Activated T-cell treated with anti-CD3 and anti-CD28 coated beads, Interleukin-2, amount 50 U/mL, for 1 hour (primary cell): Measurements from ENCODE around the gene JARID2.

Source experiments
- DNase-seq: peaks from one replicate; pipeline ENCODE4 v3.0.0-alpha.2; 2020

The JARID2 gene

DNA sequence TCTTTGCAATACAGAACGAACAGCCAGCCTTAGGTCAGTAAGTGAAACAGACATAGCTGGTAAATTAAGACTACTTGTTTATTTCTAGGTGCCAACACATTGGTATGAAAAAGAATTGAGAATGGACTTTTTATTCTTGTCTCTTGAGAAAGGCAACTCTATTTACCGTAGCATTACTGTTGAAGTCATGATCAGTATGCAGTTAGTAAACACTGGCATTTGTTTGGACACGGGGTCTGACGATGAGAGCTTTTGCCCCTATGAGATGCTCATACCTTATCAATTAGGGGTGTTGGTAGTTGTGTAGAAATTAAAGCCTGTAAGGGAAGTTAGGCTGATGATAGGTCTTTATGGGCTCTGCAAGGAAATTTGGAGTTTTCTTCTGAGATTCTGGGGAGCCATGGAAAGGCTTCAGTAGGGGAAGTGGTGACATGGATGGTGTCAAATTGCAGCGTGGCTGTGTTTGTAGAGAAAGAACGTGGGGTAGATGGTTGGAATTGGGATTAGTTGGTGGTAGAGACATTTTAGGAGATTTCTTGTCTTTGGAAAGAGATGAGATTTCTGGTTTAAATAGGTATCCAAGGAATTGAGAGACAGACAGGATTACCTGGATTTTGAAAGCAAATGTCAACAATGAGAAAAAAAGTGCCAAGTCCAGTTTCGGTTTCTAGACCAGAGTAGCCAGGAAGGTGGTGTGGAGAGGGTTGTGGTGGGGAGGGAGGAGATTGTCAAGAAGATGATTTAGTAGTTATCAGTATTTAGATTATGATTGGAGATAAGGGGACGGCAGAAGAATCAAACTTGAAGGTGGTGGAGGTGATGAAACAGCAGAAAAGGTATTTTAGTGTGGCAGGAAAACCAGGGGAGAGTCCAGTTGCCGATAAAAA, 116.6 kb downstream of the JARID2 start:
- DNase-seq, result no peak

DNA sequence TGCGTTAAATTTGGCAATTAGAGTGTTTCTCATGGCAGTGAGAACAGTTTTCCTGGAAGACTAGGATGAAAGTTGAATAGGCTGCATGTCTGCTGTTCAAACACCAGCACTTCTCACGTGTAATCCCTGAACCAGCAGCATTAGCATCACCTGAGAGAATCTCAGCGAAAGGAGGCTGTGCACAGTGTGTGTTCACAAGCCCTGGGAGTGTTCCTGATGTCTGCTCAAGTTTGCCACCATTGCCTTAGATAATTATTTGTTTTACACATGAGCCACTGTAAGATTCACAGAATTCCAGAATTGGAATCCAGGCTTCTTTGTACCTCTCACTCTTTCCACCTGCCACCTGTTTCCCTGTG, 117.3 kb downstream of the JARID2 start:
- DNase-seq, result no peak

DNA sequence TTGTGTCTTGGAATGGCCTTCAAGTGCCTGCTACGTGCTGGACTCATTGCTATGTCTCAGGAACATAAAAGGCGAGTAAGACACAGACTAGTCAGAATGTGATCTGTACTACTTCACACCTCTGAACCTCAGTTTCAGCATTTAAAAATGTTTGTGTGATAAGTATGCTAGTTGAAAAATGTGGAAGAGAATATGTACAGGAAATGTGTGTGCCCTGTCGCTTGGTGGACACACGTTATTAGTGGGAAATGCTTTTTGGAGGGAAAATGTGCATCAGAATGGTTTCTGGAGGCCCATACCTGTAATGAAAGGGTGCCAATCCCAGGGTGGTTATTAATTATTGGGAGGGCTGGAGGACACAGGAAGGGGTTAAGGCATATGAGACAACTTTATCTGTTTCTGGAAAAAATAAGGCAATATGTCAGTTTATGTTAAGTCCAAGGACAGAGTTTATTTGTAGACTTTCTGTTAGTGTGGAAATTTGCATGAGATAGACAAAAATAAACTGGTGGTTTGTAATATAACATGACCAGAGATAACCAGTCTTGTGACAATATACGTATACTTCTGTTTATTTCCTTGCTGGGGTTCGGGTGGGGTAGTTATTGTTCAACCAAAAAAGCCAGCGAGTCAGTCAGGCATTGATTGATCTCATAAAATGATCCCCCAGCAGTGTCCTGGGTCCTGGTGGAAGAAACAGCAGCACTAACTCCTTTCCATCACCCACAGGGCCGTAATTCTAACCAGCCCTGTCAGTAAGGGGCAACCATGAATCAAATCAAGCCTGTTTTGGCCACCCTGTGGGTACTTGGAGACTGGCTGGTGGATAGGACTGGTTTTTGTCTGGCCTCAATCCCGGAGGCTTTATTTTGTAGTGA, 117.9 kb downstream of the JARID2 start:
- DNase-seq, result no peak

DNA sequence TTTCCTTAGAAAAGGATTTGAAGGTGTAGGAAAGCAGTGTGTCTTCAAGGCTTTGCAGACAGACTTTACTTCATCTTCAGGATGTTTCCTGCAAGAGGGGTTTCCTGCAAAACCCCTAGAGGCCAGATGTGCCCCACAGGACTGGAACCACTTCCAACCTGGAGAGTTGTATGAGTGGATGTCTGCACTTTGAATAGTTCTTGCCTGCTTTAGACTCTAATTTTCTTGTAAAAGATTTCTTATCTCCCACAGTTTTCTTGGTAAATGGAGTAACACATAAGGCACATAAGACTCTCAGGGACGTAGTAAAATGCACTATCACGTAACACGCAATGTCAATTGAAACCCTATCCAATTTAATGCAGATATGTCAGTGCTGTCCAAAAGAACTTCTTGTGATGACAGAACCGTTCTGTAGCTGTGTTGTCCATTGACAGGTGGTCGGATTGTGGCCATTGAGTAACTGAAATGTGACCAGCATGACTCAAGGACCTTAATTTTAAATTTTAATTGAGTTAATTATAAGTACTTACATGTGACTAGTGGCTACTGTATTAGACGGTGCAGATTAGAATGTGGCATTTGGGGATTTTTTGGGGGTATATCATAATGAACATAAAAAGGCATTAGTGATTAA, 118.7 kb downstream of the JARID2 start:
- DNase-seq, result no peak

DNA sequence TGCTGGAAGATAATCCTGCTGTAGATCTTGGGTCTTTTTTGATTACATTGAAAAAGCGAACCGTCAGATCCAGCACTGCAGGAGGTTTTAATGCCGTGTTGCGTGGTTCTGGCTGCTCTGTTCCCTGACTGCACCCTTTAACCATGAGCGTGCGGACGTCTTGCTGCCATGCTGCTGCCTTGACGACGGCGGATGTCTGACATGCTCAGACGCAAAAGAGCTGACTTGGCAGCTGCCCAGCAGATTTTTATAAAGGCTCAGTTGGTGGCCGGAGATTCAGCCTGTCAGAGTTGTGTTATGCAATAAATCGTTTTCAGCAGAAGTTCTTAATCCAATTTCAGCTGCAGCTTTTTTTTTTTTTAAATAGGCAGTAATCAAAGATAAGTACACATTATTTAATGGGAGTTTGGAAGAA, 119.4 kb downstream of the JARID2 start:
- DNase-seq, result peak; percentile 54

DNA sequence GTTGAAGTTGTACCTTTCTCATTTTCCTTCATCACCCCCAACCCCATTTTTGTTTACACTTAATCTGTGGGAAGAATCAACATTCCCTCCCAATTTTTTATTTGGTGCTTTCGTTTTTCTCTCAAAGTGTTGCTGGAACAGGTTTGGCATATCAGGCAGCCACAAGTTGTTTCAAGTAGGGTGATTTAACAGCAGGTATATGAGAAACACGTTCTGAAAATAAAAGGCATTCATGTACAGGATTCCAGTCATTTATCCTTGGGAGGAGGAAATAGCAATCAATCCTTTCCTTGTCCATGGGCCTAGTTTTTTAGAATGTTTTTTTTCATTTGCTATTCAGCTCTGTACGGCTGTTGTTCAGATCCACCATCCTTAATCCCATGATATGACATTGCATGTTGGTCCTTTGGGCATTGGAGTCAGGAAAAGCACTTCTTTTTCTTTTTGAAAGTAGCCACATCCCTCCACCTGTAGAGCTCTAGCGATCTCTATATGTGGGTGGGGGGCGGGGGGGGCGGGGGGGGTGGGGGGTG, 120.2 kb downstream of the JARID2 start:
- DNase-seq, result no peak

DNA sequence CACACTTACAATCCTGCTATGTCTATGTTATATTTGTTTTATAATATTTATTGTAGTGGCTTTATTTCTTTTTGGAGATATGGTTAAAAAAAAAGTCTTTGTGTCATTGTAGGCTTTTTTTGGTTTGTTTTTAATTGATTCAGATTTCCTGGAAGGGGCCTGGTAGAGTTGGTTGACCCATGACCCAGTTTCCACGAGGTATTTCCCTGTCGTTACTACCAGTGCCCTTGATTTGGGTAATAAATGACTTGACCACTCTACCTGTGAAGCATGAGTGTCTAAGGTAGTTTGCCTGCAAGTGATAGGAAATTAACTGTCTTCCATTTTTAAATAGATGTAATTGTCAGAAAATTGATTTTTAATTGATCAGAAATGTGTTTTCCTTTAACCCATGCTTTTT, 121.0 kb downstream of the JARID2 start:
- no peak for DNase-seq

DNA sequence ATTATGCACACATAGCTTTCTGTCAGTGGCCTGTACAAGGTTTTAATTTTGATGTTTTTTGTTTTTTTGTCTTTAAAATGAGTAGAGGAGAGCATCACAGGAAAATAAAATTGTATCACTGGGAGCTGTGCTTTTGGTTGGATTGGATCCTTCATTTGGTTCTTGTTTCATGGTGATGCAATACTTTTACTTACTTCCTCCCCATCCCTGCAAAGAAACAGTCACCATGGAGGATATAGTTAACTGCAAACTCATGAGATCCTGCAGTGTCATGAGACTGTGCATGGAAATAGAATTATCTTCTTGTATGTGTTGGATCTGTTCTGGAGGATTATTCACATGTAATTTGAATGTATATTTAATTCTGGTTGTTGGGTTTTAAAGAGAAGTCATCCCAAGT, 122.3 kb downstream of the JARID2 start:
- no peak for DNase-seq

DNA sequence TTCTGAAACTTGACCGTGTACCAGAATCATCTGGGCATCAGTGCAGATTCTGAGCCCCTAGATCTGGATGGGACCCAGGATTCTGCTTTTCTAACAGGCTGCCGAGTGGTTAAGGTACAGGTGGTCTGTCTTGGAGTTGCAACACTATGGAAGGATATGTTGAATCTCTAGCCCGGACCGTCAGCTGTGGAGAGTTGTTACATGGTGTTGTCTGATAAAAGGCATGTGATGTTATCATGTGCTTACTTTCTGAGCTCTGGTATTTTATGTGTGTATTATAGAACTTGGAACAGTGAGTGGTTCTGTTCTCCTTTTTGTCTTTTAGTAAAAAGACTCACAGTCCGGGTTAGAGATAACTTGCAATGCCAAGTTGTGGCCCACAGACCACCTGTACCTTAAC, 123.0 kb downstream of the JARID2 start:
- DNase-seq, result no peak

DNA sequence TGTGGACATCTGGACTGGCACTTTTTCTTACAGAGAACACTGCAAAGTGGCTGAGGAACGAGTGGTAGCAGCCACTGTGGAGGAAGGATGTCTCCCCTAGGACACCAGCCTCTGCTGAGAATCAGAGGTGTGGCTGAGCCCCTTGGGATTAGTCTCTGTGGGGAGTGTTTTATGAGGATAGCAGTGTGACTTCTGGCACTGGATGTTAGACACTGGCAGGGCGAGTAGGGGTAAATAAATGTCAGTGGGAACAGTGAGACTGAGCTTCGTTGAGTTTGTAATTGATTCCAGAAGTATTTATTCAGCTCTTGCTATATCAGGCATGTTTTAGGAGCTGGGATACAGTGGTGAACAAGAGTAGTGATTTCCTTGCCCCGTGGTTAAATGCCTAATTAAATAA, 124.0 kb downstream of the JARID2 start:
- no peak for DNase-seq

DNA sequence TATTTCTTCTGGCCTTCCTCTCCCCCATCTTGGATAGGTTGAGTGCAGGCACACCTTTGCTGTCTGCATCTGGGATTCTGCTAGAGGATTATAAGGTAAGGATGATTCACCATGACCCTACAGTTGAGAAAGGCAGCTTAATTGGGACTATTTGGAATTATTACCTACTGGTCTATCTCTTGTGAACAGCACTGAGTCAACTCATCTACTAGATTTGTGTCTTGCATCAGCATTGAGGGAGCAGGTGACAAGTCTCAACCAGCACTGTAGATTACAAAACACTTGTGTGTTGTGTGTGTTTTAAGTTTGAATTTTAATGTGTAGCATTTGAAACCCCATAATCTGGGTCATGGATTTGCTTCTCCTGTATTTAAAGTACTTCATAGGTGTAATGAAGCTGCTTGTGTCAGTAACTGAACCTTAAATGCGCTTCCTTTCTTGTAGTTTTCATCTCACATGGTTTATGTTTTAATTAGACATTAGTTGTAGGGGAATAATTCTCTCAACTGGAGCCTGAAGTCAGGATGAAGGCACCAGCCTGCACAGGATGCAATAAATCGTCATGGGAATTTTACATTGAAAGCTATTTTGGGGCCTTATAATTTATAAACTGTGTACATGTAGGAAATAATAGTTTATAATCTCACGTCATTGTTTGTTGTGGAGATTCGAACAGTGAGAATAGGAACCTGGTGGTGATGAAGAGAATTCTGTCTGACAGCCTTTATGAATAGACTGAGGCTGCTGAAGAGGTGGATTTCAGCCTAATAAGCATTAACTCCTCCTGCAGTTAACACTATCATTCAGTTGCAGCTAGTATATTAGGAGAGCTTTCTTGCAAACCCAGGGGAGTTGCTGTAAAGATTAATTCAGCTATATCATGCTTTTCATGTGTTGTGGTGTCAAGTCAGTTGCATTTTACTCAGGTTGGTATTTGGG, 125.1 kb downstream of the JARID2 start:
- no peak for DNase-seq

DNA sequence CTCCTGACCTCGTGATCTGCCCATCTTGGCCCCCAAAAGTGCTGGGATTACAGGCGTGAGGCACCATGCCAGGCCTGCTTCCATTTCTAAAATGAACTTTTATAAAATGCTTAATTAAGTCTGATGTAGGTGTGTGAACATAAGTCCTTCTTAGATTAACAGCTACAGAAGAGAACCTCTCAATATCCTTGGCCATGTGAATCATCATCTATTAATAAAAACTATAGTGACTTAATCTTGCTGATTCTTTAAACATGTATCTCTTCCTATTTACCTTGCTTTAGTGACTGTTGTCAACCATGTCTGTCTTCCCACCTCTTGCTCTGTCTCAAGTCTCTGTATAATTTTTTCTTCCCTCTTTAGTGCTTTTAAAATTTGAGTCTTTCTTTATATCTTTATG, 127.1 kb downstream of the JARID2 start:
- DNase-seq, result no peak

DNA sequence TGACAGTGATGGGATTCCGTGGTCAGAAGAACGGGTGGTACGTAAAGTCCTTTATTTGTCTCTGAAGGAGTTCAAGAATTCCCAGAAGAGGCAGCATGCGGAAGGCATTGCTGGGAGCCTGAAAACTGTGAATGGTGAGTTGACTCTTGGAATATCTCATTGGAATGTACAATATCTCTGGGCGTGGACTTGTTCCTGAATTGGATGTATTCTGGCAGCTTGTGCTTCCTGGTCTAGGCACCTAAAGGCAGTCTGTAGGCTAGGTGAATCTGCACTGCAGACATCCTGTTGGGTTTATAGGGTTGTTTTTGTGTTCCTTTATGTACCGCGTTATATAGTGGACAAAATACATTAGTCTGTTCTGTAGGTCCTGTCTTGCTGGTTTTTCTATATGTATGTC, 128.2 kb downstream of the JARID2 start:
- DNase-seq, result no peak

DNA sequence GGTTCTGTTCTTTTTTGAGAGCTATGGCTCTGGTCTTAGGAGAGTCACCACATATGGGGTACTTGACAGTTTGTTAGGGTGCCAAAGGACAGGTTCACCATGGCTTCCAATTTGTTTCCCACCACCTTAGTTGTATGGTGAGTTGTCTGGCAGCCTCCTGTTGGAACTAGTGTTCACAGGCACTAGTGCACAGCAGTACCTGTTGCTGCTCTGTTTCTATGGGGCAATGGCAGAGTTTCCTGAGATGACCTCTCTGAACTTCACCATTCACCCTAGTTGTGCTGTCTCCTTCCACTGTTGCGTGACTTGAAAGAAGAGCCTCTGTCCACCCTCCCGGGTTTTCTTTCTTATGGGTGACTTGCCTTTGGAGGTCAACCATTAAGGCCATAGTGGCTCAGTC, 129.1 kb downstream of the JARID2 start:
- DNase-seq, result no peak

DNA sequence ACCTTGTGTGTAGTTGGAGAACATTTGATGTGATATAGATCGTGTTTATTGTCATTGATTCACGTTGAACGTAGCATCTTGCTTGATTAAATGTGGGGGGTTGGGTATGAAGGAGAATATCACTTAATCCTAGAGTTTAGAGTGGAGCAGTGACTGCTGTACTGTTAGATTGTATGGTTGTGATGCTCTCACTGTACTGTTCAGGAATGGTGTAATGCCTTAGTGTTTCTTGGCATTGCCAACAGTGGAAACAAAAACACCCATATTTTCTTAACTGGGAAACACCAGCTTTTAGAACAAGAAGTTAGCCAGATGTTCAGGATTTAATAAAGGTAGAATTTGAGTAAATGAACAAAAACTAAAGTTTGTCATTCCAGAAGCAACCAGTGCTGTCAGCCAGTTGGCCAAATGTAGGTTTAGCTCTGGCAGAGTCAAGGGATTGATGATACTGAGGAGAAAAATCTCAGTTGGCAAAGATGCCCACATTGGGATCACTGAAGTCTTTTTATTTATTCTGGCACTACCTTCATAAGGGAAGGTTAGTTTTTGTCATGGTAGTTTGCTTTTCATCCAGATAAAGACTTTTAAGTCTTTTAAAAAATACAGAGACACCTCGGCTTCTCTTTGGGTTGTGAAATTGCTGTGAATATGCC, 129.9 kb downstream of the JARID2 start:
- no peak for DNase-seq

DNA sequence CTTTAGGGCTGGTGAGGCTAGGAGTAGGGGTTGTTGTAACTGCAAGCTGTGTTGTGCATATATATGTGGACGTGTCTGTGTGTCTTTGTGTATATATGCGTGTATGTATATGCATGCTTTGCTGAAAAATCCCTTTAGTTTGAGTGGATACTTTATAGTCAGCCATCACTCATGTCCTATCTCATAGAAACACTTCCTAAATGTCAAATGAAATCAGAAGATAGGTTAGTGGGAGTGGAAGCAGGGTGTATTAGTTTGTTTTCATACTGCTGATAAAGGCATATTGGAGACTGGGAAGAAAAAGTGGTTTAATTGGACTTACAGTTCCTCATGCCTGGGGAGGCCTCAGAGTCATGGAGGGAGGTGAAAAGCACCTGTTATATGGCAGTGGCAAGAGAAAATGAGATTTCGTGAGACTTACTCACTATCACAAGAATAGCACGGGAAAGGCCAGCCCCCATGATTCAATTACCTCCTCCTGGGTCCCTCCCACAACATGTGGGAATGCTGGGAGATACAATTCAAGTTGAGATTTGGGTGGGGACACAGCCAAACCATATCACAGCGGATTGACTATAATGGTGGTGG, 131.1 kb downstream of the JARID2 start:
- no peak for DNase-seq

DNA sequence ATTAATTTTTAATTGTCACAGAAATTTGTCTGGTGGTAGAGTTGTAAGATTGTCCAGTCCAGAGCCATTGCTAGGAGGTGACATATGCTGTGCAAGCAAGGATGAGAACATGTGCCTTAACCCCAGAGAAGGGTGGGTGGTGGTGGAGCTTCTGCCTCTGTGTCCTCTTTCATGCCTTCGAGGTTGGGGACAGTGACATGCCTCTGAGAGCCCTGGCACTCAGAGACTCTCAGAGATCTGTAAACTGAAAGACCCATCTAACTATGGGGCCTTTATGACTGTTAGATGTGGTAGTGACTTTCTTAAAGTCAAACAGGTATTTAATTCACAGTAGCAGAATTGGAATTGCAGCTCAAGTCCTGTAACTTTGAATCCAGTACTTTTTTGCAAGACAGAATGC, 132.4 kb downstream of the JARID2 start:
- no peak for DNase-seq

DNA sequence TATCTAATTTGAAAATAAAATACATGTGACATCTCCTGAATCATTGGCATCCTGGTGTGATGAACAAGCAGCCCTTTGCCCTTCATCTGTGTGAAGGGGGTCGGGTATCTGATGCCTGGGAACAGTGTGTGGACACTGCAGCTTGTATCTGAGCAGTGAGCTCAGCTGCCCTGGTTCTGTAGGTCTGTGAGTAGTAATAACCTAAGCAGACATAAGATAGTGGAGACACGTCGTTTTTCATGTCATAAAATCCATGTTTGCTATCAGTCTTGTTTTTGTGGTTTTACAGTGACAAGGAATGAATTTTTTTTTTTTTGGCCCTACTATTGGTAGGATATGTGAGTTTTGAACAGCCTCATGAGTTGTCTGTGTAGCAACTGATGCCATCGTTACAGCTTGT, 133.0 kb downstream of the JARID2 start:
- DNase-seq, result no peak

DNA sequence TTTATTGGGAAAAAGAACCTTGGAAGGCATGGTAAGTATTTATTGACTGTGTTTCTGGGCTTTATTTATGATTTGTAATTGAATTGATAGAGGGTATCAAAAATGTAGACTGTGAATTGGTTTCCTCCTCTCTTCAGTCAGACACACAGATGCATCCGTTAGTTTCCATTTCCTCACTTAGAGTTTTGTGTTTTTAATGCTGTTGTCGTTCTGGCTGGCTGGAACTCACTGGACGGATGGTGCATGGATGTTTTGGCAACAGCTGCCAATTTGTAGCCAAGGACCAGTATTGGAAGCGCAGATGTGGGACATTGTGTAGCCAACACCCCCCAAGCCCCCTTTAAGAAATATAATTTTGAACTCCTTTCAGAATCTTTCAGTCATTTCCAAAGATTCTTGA, 134.5 kb downstream of the JARID2 start:
- DNase-seq, result no peak

DNA sequence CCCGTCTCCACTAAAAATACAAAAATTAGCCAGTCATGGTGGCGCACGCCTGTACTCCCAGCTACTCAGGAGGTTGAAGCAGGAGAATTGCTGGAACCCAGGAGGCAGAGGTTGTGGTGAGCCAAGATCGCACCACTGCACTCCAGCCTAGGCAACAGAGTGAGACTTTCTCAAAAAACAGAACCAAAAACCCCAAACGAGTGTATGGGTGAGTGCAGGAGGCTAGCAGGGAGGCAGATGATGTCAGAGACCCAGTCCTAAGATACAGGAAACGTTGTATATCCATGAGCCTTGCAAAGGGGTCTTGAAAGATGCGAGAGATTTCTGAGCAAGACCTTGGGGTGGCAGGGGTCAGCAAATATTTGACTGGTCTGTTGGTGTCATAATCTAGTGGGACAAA, 136.2 kb downstream of the JARID2 start:
- no peak for DNase-seq

DNA sequence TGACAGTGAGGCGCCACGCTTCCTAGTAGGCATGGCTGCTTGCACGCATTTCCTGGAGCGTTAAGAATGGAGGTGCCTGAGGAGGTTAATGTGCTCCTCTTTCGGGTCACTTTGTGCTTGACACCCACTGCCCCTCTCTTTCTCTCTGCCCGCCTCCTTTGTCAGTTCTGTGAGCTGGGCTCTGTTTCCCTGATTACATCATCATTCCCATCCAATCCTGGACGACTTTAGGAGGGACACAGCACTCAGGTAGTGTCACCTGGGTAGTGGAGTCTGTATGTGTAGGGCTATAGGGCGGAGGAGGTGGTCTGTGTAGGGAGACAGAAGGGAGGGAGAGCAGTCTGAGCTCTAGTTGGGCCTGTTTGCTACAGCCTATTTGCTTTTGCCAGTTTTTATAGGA, 136.8 kb downstream of the JARID2 start:
- DNase-seq, result no peak
